Measurements from ENCODE around the gene ACTR2.
"Not testable (repeated sequence)": the region's sequence is repeated elsewhere in the genome, so short reads cannot be mapped to it uniquely, and the experiment has no call there.

ACTR2 gene

DNA sequence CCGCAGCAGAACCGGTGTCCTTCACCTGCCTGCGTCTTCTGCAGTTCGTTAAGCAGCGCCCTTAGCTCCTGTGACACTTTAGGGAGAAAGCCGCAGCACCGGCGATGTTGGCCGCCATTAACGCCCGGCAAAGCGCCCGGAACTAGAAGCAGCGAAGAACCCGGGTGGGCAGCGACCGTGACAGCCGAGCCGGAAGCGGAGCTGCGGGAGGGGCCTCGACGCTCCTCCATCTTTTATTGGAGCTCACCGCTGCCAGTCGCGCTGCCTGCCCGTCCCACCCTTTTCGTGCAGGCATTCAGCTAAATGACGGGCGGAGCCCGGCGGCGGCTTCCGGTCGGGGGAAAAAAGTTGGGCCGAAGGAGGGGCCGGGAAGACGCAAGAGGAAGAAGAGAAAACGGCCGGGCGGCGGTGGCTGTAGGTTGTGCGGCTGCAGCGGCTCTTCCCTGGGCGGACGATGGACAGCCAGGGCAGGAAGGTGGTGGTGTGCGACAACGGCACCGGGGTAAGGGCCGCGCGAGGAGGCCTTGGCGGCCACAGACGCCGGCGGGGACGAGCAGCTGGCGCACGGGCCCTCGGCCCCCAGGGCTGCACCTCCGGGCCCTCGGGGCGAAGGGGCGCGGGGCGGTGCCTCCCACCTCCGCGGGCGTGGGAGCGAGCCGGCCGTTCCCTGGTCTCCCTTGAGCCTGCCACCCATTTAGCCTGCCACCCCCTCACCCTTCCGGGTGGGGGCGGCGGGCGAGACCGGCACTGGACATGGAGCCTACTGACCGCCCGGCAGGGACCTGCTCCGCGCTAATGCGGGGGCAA is at the start of gene ACTR2:
ACTR2 (plus strand) TSS at position 376 of the 807 bp plus-strand sequence; CDS start at position 455, 79 bp downstream.
- peak; percentile 97 for DNase-seq

DNA sequence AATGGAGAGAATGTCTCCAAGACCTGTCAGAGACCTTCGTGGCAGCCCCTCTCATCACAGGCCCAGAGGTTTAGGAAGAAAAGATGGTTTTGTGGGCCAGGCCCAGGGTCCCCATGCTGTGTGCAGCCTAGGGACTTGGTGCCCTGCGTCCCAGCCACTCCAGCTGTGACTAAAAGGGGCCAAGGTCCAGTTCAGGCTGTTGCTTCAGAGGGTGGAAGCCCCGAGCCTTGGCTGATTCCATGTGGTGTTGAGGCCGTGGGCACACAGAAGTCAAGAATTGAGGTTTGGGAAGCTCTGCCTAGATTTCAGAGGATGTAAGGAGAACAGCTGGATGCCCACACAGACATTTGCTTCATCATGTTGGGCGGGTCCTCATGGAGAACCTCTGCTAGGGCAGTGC is 45.1 kb upstream of the ACTR2 start:
- no peak for DNase-seq

DNA sequence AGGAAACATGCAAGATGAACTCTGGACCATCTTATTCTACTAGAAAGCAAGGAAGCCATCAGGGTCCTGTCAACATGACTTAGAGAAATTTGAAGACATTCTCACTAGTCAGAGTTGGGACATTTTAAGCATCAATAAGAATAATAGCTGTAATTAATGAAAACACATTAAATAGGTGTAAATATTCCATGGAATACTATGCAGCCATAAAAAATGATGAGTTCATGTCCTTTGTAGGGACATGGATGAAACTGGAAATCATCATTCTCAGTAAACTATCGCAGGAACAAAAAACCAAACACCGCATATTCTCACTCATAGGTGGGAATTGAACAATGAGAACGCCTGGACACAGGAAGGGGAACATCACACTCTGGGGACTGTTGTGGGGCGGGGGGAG is 44.2 kb upstream of the ACTR2 start:
- not testable (repeated sequence) for DNase-seq

DNA sequence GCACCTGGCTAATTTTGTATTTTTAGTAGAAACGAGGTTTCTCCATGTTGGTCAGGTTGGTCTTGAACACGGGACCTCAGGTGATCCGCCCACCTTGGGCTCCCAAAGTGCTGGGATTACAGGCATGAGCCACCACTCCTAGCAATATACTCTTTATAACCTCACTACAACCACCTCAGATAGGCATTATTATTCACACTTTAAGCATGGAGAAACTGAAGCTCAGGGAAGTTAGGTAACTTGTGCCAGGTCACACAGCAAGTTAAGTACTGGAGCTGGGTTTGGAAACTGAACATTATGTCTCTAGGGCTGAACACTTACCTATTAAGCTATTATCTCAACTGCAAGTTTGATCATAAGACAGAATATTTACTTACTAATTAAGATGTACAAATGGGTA is 42.6 kb upstream of the ACTR2 start:
- no peak for DNase-seq

DNA sequence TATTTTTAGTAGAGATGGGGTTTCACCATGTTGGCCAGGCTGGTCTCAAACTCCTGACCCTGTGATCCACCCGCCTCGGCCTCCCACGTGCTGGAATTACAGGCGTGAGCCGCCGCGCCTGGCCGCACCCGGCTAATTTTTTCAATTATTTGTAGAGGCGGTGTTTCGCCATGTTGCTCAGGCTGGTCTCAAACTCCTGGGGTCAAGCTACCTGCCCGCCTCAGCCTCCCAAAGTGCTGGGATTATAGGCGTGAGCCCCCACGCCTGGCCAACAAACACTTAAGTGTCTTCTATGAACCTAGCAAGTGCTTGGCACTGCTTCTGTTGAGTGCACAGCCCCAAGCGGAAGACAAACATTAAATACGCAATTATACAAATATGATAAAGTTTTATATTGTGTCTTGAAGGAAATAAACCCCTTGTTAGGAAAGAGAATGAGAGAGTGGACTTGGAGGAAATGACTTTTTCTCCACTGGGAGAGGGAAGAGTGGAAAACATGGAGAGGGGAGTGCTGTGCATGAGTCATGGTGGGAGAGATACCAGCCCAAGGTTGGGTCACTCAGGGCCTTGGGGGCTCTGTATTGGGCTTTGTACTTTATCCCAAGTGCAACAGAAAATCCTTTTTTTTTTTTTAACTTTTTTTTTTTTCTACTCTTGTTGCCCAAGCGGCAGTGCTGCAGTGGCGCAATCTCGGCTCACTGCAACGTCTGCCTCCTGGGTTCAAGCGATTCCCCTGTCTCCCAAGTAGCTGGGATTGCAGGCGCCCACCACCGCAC is 41.4 kb upstream of the ACTR2 start:
- DNase-seq, result no peak

DNA sequence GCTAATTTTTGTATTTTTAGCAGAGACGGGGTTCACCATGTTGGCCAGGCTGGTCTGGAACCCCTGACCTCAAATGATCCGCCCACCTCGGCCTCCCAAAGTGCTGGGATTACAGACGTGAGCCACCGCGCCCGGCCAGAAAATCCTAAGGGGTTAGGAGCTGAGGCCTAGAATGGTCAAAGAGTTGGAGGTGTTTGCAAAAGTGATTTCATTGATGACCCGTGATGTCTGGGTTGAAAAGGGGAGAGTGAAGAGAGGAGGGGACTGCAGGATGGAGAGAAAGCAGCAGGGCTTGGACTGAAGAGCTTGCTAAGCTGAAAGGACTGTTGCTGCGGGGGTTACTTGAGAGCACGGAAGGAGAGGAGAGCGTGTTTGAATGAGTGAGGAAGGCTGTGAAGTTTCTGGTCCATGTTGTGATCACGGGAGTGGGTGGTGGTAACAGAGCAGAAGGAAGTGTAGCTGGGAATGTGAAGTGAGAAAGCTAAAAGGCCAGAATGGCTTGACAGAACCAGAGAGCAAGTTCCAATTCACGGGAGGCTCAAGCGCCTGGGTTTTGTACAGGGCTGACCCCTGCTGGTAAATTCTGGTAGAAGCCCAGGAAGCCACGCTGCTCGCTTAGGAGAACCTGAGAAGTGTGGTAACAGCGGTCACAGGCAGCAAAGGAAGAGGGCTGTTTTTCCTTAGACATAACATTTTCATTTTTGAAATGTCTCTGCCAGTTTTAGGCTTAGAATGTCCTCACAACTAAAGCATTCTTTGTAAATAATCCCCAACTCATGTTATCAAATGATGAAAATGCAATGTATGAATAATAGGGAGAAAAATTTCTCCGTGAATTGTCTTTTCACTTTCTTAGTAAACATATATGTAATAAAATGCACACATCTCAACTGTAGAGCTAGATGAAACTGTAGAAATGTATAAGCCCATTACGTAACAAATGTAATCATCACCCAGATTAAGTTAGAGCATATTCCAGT is 40.5 kb upstream of the ACTR2 start:
- peak; percentile 67 for DNase-seq

DNA sequence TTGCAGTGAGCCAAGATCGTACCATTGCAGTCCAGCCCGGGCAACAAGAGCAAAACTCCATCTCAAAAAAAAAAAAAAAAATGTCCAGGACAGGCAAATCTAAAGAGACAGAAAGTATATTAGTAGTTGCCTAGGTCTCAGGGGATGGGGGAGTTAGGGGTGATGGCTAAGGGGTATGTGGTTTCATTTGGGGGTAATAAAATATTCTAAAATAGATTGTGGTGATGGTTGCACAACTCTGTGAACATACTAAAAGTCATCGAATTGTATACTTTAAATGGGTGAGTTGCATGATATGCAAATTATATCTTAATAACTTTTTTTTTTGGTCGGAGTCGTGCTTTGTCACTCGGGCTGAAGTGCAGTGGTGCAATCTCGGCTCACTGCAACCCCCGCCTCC is 34.2 kb upstream of the ACTR2 start:
- DNase-seq, result no peak

DNA sequence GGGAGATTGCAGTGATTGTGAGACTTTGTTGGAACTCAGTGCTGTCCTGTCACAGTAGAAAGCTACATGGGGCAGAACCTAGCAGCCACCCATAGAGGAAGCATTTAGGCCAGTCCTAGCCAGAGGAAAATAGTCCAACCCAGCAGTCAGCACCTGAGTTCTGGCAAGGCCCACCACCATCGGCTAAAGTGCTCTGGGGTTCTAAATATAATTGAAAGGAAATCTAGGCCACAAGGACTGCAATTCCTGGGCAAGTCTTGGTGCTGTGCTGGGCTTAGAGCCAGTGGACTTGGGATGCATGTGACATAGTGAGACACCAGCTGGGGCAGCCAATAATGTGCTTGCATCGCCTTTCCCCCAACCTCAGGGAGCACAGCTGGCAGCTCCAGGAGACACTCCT is 28.9 kb upstream of the ACTR2 start:
- DNase-seq, result no peak

DNA sequence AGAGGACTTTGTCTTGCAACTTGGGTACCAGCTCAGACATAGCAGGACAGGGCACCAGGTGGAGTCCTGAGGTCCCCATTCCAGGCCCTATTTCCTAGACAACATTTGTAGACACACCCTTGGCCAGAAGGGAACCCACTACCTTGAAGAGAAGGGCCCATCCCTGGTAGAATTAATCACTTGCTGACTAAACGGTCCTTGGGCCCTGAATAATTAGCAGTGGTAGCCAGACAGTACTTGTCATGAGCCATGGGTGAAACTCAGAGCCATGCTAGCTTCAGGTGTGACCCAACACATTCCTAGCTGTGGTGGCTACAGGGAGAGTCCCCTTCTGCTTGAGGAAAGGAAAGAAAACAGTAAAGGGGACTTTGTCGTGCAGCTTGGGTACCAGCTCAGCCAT is 28.5 kb upstream of the ACTR2 start:
- DNase-seq, result no peak

DNA sequence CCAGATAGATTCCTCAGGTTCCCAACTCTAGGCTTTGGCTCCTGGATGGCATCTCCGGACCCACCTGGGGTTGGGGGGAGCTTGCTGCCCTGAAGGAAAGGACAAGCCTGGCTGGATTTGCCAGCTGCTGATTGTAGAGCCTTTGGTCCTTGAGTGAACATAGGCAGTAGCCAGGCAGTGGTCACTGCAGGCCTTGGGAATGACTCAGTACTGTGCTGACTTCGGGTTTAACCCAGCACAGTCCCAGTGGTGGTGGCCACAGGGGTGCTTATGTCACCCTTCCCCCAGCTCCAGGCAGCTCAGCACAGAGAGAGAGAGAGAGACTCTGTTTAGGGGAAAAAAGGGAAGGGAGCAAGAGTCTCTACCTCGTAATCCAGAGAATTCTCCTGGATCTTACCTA is 27.7 kb upstream of the ACTR2 start:
- peak; percentile 70 for DNase-seq

DNA sequence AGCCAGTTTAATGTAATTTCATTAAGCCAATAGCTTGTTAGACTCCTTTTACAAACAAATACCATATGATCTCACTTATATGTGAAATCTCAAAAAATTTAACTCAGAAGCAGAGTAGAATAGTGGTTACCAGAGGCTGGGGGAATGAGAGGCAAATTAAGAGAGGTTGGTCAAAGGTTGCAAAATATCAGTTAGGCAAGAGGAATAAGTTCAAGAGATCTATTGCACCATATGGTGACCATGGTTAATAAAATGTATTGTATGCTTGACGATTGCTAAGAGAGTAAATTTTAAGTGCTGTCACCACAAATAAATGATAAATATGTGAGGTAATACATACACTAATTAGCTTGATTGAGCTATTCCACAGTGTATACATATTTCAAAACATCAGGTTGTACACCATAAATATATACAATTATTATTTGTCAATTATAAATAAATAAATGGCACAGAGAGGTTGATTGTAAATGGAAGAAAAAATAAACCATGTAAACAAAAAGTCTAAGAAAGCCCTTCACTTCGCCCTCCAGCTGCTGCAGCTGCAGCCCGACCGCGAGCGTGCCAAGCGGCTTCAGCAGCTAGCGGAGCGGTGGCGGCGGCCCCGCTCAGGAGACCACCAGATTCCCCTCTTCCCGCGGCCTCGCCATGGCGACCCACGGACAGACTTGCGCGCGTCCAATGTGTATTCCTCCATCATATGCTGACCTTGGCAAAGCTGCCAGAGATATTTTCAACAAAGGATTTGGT is 23.0 kb upstream of the ACTR2 start:
- no peak for DNase-seq

DNA sequence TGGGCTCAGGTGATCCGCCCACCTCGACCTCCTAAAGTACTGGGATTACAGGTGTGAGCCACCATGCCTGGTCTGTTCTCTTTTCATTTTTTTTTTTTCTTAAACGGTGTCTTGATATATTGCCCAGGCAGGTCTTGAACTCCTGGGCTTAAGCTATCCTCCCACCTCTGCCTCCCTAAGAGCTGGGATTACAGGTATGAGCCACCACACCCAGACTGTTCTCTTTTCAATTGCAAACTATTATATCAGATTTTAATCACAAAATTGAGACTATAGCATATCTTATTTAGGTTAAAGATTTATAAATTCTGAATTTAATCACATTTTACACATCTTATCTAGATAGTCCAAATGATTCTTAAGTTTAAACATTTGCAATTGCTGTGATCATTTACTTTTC is 15.5 kb upstream of the ACTR2 start:
- no peak for DNase-seq

DNA sequence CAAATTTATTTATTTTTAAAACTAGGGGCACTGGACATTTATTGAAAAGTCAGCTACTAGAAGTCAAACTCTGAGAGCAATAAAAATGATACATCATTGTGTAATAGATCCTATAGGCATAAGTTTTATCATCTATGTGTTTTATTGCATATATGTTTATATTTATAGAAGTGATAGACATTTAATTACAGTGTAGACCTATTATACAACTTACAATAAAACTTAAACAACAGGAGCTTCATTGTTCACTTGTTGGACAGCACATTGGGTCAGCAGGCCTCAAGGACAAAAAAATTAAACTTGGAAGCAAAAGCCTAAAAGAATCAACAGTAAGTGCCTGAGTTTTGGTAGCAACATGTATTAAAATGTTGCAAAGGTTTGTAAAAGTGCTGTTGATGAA is 15.0 kb upstream of the ACTR2 start:
- no peak for DNase-seq

DNA sequence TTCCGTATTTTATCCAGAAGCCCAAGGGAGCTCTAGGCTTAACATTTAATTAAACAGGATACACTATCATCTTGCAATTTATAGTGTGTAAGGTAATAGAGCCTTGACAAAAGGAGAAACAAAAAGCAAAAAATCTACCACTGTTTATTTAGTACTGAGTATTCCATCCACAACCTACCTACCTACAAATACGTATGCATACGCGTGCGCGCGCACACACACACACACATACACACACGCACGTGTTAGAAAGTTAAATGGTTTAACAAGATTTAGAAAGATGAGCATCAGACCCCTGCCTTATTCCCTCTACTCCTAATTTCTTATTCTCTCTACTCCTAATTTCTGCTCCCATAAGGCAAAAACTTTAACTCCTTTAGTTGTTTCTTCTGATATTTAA is 14.6 kb upstream of the ACTR2 start:
- no peak for DNase-seq

DNA sequence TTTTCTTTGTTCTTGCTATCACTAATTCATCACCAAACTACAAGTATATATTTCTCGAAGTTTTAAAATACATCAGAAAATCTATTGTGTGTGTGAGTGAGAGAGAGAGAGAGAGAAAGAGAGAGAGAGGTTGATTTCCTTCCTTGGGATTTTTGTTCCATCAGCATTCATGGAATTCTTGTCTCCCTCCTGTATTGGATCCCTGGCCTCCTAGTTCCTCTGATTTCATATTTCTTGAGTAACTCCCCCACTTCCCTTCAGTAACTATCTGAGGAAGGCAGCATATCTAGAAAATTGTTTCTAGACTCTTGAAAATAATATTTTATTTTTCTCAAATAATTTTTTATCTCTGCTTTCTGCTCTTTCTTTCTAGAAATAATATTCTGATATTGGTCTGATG is 13.3 kb upstream of the ACTR2 start:
- DNase-seq, result no peak

DNA sequence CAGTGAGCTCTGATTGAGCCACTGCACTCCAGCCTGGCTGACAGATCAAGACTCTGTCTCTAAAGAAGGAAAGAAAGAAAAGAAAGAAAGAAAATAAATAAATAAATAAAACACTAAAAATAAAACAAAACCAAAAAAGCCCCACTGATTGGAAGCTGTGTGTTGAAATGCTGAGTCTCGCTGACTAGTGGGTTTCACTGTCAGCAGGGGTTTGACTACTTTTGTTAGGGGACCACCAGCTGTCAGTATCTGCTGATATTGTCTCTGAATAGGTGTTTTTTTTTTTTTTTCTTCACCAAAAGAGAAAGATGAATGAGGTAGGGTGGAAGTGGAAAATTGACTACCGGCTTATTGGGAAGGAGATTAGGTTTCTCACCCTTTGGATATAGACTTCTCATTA is 12.8 kb upstream of the ACTR2 start:
- no peak for DNase-seq

DNA sequence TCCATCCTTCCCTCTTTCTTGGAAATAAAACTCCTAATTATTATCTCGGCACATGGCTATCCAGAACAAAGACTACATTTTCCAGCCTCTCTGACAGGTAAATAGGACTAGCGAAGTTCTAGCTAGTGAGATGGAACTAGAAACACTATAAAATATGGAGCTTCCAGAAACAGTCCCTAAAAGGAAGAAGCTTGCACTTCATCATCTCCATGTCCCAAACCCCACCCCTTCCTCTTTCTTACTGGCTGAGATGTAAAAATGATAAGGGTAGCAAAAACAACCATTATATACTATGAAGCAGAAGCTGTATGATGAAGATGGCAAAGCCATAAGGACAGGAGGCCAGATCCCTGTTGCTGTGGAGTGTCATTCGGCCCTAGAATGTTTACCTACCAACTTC is 11.7 kb upstream of the ACTR2 start:
- DNase-seq, result no peak

DNA sequence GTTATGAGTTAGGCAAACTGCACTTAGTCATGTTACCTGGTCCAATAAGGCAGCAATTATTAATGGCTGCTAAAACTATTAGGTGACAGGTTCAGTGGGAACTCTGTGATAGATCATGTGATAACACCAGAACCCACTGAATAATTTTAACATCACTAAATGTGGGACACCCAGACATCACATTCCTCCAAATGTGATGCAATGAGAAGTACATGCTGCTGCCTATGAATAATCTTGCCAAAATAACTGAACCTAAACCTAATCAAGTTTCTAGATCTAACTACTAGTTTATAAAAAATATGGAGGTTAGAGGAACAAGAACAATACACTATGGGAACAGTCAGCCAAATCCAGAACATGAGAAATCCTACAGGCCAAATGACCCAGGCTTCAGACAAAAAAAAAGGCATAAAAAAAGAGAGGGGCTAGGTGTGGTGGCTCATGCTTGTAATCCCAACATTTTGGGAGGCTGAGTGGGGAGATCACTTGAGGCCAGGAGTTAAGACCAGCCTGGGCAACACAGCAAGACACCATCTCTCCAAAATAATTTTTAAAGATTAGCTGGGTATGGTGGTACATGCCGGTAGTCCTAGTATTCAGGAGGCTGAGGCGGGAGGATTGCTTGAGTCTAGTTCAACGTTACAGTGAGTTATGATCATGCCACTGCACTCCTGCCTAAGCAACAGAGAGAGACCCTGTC is 7.0 kb upstream of the ACTR2 start:
- DNase-seq, result peak; percentile 23

DNA sequence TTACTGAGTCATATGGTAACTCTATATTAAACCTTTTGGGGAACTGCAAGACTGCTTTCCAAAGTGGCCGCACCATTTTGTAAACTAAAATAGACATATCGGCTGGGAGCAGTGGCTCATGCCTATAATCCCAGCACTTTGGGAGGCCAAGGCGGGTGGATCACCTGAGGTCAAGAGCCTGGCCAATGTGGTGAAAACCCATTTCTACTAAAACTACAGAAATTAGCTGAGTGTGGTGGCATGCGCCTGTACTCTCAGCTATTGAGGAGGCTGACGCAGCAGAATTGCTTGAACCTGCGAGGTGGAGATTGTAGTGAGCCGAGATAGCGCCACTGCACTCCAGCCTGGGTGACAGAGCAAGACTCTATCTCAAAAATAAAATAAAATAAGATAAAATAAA is 6.4 kb upstream of the ACTR2 start:
- DNase-seq, result not testable (repeated sequence)

DNA sequence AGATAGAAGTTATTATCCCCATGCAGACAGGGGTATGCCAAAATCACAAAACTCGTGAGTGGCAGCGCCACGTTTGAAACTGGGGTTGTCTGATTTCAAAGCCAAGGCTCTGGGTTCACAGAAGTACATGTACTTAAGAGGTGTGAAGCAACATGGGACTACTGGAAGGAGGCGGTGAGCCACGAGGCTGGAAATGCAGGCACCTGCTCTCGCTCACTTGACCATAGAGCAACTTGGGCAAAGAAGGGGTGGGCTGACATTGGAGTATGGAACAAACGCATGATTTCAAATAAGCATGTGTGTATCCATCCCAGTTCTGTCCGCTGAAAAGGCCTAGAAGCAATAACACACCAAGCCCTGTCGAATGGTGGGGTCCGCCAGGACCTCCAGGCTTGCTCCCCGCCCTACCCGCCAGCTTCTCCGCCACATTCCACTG is 593 bp upstream of the ACTR2 start:
- peak; percentile 22 for DNase-seq

DNA sequence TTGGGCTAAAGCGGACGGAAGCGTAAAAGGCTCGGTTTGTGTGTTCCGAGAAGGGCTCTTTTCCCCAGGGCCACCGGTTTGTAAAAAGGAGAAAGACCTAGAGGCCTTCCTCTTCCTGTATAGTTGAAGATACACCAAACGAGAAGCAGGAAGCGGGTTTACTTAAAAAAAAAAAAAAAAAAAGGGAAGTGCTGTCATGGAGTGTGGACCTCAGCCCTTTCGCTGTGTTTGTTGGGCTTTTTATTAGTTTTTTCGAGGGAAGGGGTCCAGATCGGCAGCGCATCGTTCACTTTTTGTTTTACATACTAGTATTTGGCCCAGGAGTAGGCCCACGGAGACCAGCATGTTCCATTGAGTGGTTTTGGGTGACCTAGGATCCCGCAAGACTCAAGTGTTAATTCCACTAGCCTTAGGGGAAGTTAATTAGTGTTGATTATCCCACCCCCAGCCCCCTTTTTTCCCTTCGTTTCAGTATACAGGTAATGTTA is 676 bp downstream of the ACTR2 start:
- DNase-seq, result no peak

DNA sequence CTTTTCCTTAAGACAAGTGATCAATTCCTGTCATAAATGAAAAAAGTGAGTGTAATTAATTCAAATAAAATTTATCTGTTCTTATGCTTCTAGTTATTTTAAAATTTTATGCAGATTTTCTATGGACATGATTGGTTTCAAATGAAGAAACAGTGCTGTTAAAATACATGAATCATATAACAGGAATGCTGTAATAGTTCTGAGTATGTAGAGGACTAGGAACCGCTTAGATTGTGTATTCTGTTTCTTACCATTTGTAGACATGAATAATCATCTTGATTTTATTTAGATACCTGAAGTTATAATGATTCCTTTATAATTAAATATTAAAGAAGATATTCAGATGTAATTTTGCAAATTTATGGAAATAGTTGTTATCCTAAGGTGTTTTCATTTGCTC is 3.5 kb downstream of the ACTR2 start:
- DNase-seq, result peak; percentile 53

All from EL (cell line).